GM12878 (cell line): Measurements from ENCODE around the gene SSTR1. TPM values are rescaled to one million over a fixed set of nuclear protein-coding genes. Genes with fewer than 3 reads are reported as not detected.

Experiments used
- ATAC-seq: fragments of 200-7000 bp; cut with Tn5 transposase; 3 replicates; pipeline ENCODE4 v1.9.1; 2020; ENCODE audit warnings: mild to moderate bottlenecking, moderate library complexity
- BruUV-seq: library from RNA; stranded (reverse); fragments of 400-500 nt; replicated peaks from 2 replicates; lab custom pipeline; 2021; lab: Mats Ljungman, UMichigan
- CTCF ChIA-PET: fragments of 300-600 bp; sonication (Branson Sonifier 250); formaldehyde crosslinking; extraction: SDS; loops from one replicate; lab custom pipeline; 2021; ENCODE audit warnings: inconsistent platforms; lab: Yijun Ruan, JAX
- POLR2A ChIA-PET: fragments of 350-600 bp; formaldehyde crosslinking; extraction: SDS; loops from one replicate; lab custom pipeline; 2021; ENCODE audit warnings: inconsistent platforms; lab: Charles Lee
- RAD21 ChIA-PET: fragments of 300-600 bp; sonication (Branson Sonifier 250); formaldehyde crosslinking; loops from one replicate; lab custom pipeline; 2023; ENCODE audit warnings: antibody characterized with exemption; ENCODE audit not compliant: unreplicated experiment; lab: Charles Lee
- SMC1A ChIA-PET: fragments of 300-600 bp; sonication (Branson Sonifier 250); formaldehyde crosslinking; loops from one replicate; lab custom pipeline; 2023; ENCODE audit not compliant: unreplicated experiment, uncharacterized antibody; lab: Charles Lee
- DNase-seq: peaks from one replicate; pipeline ENCODE4 v3.0.0-alpha.2; 2011; ENCODE audit warnings: low read depth, low spot score
- FAIRE-seq: peaks from 3 replicates; lab custom pipeline; 2011; peaks lifted over from hg19 to GRCh38; lab: Jason Lieb, UNC
- H2AFZ ChIP-seq: 2 replicates; pipeline ENCODE4 v1.6.0; 2011; ENCODE audit warnings: low read depth, low read length, control low read depth; ENCODE audit not compliant: control insufficient read depth
- H3K27ac ChIP-seq: 2 replicates; pipeline ENCODE4 v1.5.1; 2011; ENCODE audit warnings: control low read depth; ENCODE audit not compliant: control insufficient read depth, insufficient read depth
- H3K27me3 ChIP-seq, 2 experiments: replicated peaks in 1 of 2; 2 replicates each; pipeline versions ENCODE4 v1.6.0 to v1.6.1; 2011; ENCODE audit warnings: low read length in 1 of 2; ENCODE audit not compliant: control insufficient read depth in 2 of 2, insufficient read depth in 2 of 2
- H3K36me3 ChIP-seq, 2 experiments: 2 replicates each; pipeline ENCODE4 v1.5.1; 2011; ENCODE audit warnings: low read length in 1 of 2; ENCODE audit not compliant: control insufficient read depth in 2 of 2, insufficient read depth in 2 of 2
- H3K4me1 ChIP-seq: 2 replicates; pipeline ENCODE4 v1.6.1; 2011; ENCODE audit warnings: mild to moderate bottlenecking, low read length, moderate library complexity, mixed read lengths; ENCODE audit not compliant: control insufficient read depth, insufficient read depth
- H3K4me2 ChIP-seq: 2 replicates; pipeline ENCODE4 v1.6.0; 2011; ENCODE audit warnings: control low read depth; ENCODE audit not compliant: control insufficient read depth, insufficient read depth
- H3K4me3 ChIP-seq: fragments of 200-600 bp; sonication (generic); 2 replicates; pipeline ENCODE4 v1.5.1; 2016
- H3K79me2 ChIP-seq: 2 replicates; pipeline ENCODE4 v1.6.0; 2011; ENCODE audit warnings: low read length; ENCODE audit not compliant: control insufficient read depth, insufficient read depth
- H3K9ac ChIP-seq: 2 replicates; pipeline ENCODE4 v1.8.0; 2011; ENCODE audit warnings: low read length, control low read depth, mixed read lengths; ENCODE audit not compliant: control insufficient read depth, insufficient read depth
- H3K9me3 ChIP-seq: replicated peaks from 3 replicates; pipeline ENCODE4 v1.5.1; 2011; ENCODE audit warnings: mild to moderate bottlenecking, low read length; ENCODE audit not compliant: control insufficient read depth, insufficient read depth
- H4K20me1 ChIP-seq: 2 replicates; pipeline ENCODE4 v1.6.0; 2011; ENCODE audit not compliant: control insufficient read depth, insufficient read depth
- FOXM1 ChIP-seq: IDR thresholded peaks from 2 replicates; pipeline ENCODE4 v1.6.1; 2012; ENCODE audit warnings: low read depth, mild to moderate bottlenecking, inconsistent platforms, low read length, moderate library complexity
- GATAD2B ChIP-seq: fragments of 450-650 bp; conservative IDR thresholded peaks from 2 replicates; pipeline ENCODE4 v1.6.1; 2017; ENCODE audit warnings: low read depth, mild to moderate bottlenecking, moderate library complexity
- MYB ChIP-seq: fragments of 150-350 bp; IDR thresholded peaks from 2 replicates; pipeline ENCODE4 v1.6.1; 2014; ENCODE audit warnings: mild to moderate bottlenecking, low read depth, low read length, borderline replicate concordance
- NFXL1 ChIP-seq: fragments of 450-650 bp; IDR thresholded peaks from 2 replicates; pipeline ENCODE4 v1.6.1; 2017; ENCODE audit warnings: antibody characterized with exemption, mild to moderate bottlenecking, borderline replicate concordance
- RAD51 ChIP-seq: fragments of 450-650 bp; IDR thresholded peaks from 2 replicates; pipeline ENCODE4 v1.6.1; 2016; ENCODE audit warnings: moderate library complexity, mild to moderate bottlenecking, inconsistent platforms
- RBBP5 ChIP-seq: fragments of 200-600 bp; sonication (generic); conservative IDR thresholded peaks from 2 replicates; pipeline ENCODE4 v1.6.1; 2016
- SMC3 ChIP-seq: IDR thresholded peaks from 2 replicates; pipeline ENCODE4 v1.6.1; 2011; ENCODE audit warnings: low read length, improper control_type of control experiment, borderline replicate concordance
- YBX1 ChIP-seq: fragments of 450-650 bp; IDR thresholded peaks from 2 replicates; pipeline ENCODE4 v1.6.1; 2016; ENCODE audit warnings: antibody characterized with exemption
- WGBS: methylation state at CpG from one replicate; pipeline ENCODE4 v1.1.6; 2016; ENCODE audit warnings: low lambda C conversion rate; ENCODE audit not compliant: insufficient replicate concordance, insufficient coverage; ENCODE audit errors: missing lambda C conversion rate; 5-methylcytosine and 5-hydroxymethylcytosine counted together
- in situ Hi-C: fragments of 300-500 bp; cut with MboI; formaldehyde crosslinking; loops from 9 replicates; pipeline ENCODE4 v1.14.3; 2018; ENCODE audit warnings: mixed read lengths
- intact Hi-C: fragments of 100-400 bp; cut with micrococcal nuclease; formaldehyde crosslinking; loops from one replicate; pipeline ENCODE4 v1.14.2; 2022; ENCODE audit not compliant: unreplicated experiment
- polyA plus RNA-seq, 11 experiments: library from polyadenylated mRNA; depleted of rRNA in 4 of 11; unstranded in 6 of 11; stranded (reverse) in 5 of 11; fragments of >200 nt; fragmentation: Nextera tagmentation in 4 of 11; fragmentation: Illumina TruSeq in 1 of 11; extraction: Ambion mirVana in 4 of 11; extraction: Trizol in 1 of 11; gene quantifications; 1 replicate in 1 of 11; 2 replicates in 10 of 11; pipeline versions ENCODE4 v1.2.1 to v1.2.3, GENCODE V29; 2011 to 2016; ENCODE audit warnings: inconsistent platforms in 2 of 11, missing spikeins in 2 of 11, low read depth in 1 of 11
- total RNA-seq, 4 experiments: library from RNA; depleted of rRNA in 3 of 4; stranded (reverse); fragments of >200 nt in 3 of 4; fragmentation: Illumina TruSeq in 1 of 4; extraction: Trizol in 1 of 4; gene quantifications; 2 replicates each; pipeline versions ENCODE4 v1.2.1 to v1.2.3, GENCODE V29; 2013 to 2021
- TF ChIP-seq, protein P1 (sequence below): IDR thresholded peaks from 2 replicates; pipeline ENCODE4 v1.6.1; 2012; ENCODE audit warnings: low read depth, low read length, improper control_type of control experiment

SSTR1 gene
- total and polyA plus RNA-seq, 10 of the 15 experiments (the other 5 are each of a cell fraction or from before 2014, with no cell fraction given), result 0.01 to 0.05 TPM; not detected in 8

DNA sequence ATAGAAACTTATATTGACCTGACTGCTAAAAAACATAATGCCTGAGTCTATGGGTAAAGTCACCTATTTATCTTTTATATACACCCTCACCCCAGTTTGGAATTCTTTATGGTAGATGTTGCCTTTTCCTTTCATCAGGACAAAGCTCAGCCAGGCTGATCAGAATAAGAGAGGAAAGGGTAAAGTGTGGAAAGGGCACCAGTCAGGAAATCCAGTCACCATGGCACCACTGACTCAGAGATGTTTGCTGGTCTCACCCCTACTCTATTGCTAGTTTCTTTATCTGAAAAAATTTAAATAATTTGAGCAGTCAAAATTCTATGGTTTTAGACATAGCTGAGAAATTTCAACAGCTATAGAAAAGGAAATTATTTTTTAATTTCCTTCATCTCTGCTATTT is 49.2 kb upstream of the SSTR1 start:
- Histone ChIP-seq H3K9ac (no peak overlapping the region), H3K27ac (no peak overlapping the region), H3K9me3 (no peaks in the 10 kb centered on the region), H2AFZ (no peak overlapping the region), H3K4me2 (no peak overlapping the region), H3K27me3 (no peaks in the 10 kb centered on the region), H4K20me1 (no peaks in the 10 kb centered on the region), H3K4me1 (no peaks in the 10 kb centered on the region), H3K79me2 (no peaks in the 10 kb centered on the region), H3K36me3 (no peaks in the 10 kb centered on the region), H3K4me3 (no peak overlapping the region)
- FAIRE-seq (no peak), DNase-seq (no peak), ATAC-seq (no peak)
- ChIA-PET RAD21 (no interaction called here), CTCF (no interaction called here), SMC1A (interaction anchor here (0.9 kb wide), 1 partner anchor 9 kb away, joined by 3 read pairs; no protein-coding TSS in a partner anchor), POLR2A (no interaction called here)
- TF ChIP-seq MYB (no peak), SMC3 (no peak)
- intact Hi-C loops (no loop called here), in situ Hi-C loops (no loop called here)
- no TSS peak for BruUV-seq

DNA sequence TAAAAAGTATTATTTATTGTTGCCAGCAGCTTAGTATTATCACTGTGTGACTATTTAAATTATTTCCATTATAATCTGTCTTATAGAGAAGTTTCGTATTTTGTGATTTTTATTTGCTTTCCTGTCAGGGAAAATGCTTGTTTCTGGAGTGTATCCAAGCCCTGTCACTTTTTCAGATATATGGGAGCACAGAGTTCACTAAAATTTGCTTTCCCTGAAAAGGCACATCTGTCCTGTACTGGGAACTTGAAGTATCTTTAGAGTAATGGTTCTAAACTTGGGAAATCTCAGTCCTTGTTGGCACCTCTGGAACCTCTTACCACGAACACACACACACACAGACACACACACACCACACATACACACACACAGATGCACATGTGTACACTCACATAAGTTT is 39.3 kb upstream of the SSTR1 start:
- FAIRE-seq, result no peak
- H3K9me3 ChIP-seq, result no peaks in the 10 kb centered on the region

More for the DNA sequence above, 39.3 kb upstream of the SSTR1 start:
- ATAC-seq, result no peak
- intact Hi-C loops, result no loop called here
- H3K27ac ChIP-seq, result no peak overlapping the region
- H3K27me3 ChIP-seq, result no peaks in the 10 kb centered on the region
- ChIA-PET RAD21 (no interaction called here), CTCF (no interaction called here)
- no peak for DNase-seq
- no peak overlapping the region for H3K4me2 ChIP-seq
- WGBS, result 0% methylated on average over 2 of the region's 2 CpGs
- no peaks in the 10 kb centered on the region for H3K79me2 ChIP-seq
- no peaks in the 10 kb centered on the region for H3K36me3 ChIP-seq
- TF ChIP-seq, protein P1, sequence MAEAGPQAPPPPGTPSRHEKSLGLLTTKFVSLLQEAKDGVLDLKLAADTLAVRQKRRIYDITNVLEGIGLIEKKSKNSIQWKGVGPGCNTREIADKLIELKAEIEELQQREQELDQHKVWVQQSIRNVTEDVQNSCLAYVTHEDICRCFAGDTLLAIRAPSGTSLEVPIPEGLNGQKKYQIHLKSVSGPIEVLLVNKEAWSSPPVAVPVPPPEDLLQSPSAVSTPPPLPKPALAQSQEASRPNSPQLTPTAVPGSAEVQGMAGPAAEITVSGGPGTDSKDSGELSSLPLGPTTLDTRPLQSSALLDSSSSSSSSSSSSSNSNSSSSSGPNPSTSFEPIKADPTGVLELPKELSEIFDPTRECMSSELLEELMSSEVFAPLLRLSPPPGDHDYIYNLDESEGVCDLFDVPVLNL, result no peak
- TF ChIP-seq NFXL1 (no peak), RBBP5 (no peak), GATAD2B (no peak), YBX1 (no peak), FOXM1 (no peak), RAD51 (no peak)
- TF ChIP-seq, all 136 proteins: peak for 0
- Histone ChIP-seq H3K9ac (no peak overlapping the region), H3K4me1 (no peaks in the 10 kb centered on the region), H2AFZ (no peak overlapping the region), H4K20me1 (no peaks in the 10 kb centered on the region), H3K4me3 (no peak overlapping the region)
- SMC1A ChIA-PET, result no interaction called here
- POLR2A ChIA-PET, result no interaction called here
- in situ Hi-C loops, result no loop called here
- no TSS peak for BruUV-seq
